GM20000 (cell line): ENCODE results near the gene GIMAP5.

ENCODE experiments used
- DNase-seq: peaks from one replicate; pipeline ENCODE4 v3.0.0; 2012; ENCODE audit warnings: low spot score
- TF ChIP-seq, protein P1 (sequence below): IDR thresholded peaks from 2 replicates; pipeline ENCODE4 v1.5.1; 2012; ENCODE audit warnings: mild to moderate bottlenecking, control low read depth; ENCODE audit errors: extremely low read depth, missing control alignments

GIMAP5 gene

DNA sequence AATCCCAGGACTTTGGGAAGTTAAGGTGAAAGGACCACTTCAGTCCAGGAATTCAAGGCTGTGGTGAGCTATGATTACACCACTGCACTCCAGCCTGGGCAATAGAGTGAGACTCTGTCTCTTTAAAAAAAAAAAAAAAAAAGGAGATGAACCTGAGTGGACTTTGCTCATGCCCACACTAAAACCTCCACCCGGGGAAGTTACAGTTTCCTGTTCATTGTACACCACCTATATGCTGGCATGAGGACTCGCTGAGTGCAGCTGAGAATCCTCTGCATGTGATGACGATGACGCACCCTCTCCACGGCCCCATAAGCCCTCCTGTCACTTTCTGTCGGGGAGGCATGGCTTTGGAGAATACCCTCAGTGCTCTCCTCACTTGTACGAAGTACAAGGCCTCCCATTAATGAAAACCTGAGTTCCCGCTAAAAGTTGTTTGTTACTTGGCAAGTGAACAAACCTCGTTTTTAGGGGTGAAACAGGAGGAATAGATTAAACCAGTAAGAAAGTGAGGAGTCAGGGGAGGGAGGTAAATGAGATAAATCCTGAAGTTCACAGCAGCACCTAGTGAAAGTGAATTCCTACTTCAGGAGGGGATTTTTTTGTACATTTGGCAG is 47.0 kb downstream of the GIMAP5 start:
- no peak for DNase-seq
- TF ChIP-seq, protein P1, sequence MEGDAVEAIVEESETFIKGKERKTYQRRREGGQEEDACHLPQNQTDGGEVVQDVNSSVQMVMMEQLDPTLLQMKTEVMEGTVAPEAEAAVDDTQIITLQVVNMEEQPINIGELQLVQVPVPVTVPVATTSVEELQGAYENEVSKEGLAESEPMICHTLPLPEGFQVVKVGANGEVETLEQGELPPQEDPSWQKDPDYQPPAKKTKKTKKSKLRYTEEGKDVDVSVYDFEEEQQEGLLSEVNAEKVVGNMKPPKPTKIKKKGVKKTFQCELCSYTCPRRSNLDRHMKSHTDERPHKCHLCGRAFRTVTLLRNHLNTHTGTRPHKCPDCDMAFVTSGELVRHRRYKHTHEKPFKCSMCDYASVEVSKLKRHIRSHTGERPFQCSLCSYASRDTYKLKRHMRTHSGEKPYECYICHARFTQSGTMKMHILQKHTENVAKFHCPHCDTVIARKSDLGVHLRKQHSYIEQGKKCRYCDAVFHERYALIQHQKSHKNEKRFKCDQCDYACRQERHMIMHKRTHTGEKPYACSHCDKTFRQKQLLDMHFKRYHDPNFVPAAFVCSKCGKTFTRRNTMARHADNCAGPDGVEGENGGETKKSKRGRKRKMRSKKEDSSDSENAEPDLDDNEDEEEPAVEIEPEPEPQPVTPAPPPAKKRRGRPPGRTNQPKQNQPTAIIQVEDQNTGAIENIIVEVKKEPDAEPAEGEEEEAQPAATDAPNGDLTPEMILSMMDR: no peak

DNA sequence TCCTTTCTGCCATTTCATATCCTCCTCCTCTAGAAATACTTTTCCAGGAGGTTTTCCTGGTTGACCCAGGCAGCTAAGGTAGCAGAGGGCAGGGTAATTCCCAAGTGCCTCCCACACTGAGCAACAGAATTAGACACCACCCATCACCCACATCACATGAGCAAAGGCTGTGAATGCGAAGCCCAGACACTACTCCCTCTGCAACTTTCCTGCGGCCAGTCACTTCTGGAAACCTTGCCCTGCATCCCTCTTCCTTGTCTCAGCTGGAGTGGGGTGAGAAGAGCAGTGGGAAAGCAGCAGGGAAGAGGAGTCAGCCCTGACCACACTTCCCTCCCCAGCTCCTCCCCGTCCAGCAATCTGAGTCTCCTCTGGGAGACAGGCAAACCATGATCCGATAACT is 47.7 kb downstream of the GIMAP5 start:
- TF ChIP-seq, protein P1: no peak
- no peak for DNase-seq

DNA sequence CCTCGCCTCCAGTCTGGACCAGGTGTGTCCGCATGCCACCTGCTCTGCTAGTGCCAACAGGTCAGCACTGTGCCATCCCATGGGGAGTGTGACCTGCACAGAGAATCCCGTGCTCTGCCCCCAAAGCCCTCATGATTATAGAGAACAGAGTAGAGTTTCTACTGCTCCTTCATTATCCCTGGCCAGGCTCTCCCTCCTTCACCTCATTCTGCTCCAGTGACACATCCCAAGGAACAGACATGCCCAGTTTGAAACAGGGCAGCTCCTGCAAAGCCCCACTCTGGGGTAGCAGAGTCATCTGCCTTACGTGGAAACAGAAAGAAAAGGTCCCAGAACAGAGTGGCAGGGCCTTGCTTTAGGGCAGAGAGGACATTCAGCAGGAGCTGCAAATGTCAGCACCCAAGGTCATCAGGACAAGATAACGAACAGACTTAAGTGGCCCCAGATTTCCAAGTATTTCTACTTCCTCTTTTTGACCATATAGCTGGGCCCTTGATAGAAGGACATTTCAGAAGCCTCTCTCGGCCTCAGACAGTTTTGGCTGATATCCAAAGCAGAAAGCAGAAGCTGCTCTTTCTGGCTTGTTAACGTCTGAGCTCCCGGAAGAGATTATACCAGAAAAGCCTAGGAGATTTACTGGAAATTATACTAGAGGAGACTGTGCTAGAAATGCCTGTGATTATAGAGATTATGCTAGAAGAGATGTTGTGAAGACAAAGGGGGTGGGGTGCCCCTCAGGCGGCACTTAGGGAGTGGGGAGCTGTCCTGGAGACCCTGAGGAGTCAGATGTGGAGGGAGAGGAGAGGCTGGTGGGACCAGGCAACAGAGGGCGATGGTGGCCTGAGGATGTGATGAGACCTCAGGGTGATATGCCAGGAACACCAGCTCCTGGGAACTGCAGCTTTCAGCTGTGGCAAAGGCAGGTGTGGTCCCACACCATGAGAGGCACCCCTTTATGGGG is 50.4 kb downstream of the GIMAP5 start:
- TF ChIP-seq, protein P1: no peak
- DNase-seq: no peak

DNA sequence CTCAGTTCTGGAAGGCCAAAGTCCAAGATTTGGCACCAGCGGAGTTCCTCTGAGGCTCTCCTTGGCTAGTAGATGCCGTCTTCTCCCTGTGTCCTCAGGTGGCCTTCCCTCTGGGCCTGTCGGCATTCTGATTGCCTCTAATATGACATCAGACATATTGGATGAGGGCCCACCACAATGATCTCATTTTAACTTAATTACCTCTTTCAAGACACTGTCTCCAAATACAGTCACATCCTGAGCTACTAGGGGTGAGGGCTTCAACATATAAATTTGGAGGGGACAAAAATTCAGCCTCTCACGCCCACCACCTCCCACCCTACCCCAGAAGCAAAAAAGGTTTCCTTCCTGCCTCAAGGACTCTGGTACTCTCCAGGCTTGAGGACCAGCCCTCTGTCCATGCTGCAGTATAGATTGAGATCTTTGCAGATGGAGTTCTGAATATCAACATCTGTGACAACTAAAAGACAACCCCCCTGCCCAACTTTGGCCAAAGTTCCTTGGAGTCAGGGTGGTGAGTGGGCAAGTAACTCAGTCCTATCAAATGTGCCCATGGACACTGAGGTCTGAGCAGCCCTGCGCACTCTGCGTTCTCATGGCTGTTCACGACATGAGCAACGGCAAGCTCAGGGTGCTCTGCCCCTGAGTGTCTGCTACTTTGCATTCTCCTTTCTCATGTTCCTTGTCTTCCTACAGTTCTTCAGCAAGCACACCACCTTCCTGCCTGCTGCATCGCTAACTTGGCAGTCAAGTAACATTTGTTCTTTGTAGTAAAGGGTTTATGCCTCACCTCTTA is 51.5 kb downstream of the GIMAP5 start:
- TF ChIP-seq, protein P1: no peak
- DNase-seq: no peak

DNA sequence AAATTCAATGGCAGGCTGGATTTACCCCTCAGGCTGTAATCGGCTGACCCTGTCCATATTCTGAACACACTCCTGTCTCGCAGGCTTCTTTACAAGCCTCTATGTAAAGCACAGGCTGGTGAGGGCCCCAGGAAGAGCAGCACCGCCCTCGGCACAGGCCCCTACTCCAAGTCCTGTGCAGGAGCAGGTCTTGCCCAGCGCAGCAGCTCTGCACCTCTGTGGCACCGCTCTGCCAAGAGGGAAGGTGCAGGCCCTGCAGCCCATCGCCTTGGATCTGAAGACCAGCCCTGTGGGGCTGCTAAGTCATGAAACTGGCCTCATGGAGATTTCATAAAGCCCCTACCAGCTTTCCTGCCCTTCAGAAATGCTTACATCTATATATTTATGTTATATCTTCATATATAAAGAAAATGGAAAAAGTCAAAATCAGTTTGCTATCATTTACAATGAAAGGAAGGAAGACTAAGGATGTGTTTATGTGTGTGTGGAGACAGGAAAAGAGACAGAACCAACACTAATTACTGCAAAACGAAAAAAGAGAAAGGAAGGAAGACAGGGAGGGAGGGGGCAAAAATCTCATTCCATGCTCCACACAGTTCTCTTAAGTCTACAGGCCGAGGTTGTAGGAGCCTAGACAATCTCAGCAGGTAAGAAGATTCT is 53.3 kb downstream of the GIMAP5 start:
- DNase-seq: no peak

DNA sequence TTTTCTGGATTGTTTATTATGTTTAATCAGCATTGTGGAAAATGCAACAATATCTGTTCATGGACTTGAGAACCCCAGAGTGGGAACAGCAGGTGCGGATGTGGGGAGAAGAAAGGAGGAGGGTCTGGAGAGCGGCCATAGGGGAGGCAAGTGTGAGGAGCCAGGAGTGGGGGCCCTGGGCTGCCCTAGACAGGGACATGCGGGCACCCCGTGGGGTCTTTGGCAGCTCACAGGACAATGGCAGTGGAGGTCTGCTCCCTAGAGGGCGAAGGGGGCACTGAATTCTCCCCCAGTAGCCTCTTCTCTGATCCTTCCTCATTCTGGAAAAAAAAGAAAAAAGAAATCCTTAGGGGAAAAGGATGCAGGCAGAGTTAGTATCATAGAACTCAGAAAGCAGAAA is 54.1 kb downstream of the GIMAP5 start:
- TF ChIP-seq, protein P1: no peak
- no peak for DNase-seq

More for the DNA sequence above, 53.3 kb downstream of the GIMAP5 start:
- TF ChIP-seq, protein P1: no peak
